Neural crest cell (in vitro differentiated cells): ENCODE results near the gene IER5L. TPM values are rescaled to one million over a fixed set of nuclear protein-coding genes. Genes with fewer than 3 reads are reported as not detected.
A peak's percentile ranks its signal among the peaks of the same experiment; 100 is the strongest.

ENCODE experiments used
- DNase-seq: peaks from one replicate; pipeline ENCODE4 v3.0.0; 2021; ENCODE audit warnings: low read depth, mixed read lengths, low spot score
- H3K27ac Mint-ChIP-seq: one replicate; pipeline ENCODE4 v1.8.0; 2021; ENCODE audit warnings: mild to moderate bottlenecking, mixed read lengths; ENCODE audit not compliant: unreplicated experiment
- H3K27me3 Mint-ChIP-seq: 2 replicates; pipeline ENCODE4 v1.8.0; 2021; ENCODE audit warnings: low read depth, mild to moderate bottlenecking, mixed read lengths
- H3K36me3 Mint-ChIP-seq: 2 replicates; pipeline ENCODE4 v1.8.0; 2021; ENCODE audit warnings: low read depth, mild to moderate bottlenecking, mixed read lengths
- H3K4me1 Mint-ChIP-seq: 2 replicates; pipeline ENCODE4 v1.8.0; 2021; ENCODE audit warnings: mixed read lengths
- H3K4me3 Mint-ChIP-seq: one replicate; pipeline ENCODE4 v1.8.0; 2021; ENCODE audit warnings: mild to moderate bottlenecking, mixed read lengths
- H3K9me3 Mint-ChIP-seq: 2 replicates; pipeline ENCODE4 v1.8.0; 2021; ENCODE audit warnings: mixed read lengths
- CTCF ChIP-seq: fragments of 200-600 bp; sonication (generic); conservative IDR thresholded peaks from 2 replicates; pipeline ENCODE4 v1.5.0; 2021; ENCODE audit warnings: antibody characterized with exemption, mild to moderate bottlenecking
- total RNA-seq: library from RNA; stranded (reverse); gene quantifications from 2 replicates; pipeline ENCODE4 v1.2.1, GENCODE V29; 2021

Gene IER5L
- total RNA-seq, 1 donor from 2014 or later: 19.1 TPM

- peaks cover 36% of the 10 kb centered on the region for H3K4me1 Mint-ChIP-seq
- DNase-seq: no peak
- TF ChIP-seq CTCF: no peak
- H3K36me3 Mint-ChIP-seq: no peaks in the 10 kb centered on the region
- H3K4me3 Mint-ChIP-seq: peak overlapping the region; percentile 94
- no peaks in the 10 kb centered on the region for H3K9me3 Mint-ChIP-seq
- H3K27ac Mint-ChIP-seq: no peak overlapping the region
- H3K27me3 Mint-ChIP-seq: peaks cover 10% of the 10 kb centered on the region
These were observed 2.6 kb downstream of the IER5L start for GRCh38 chr9:129175515-129175824.

- TF ChIP-seq CTCF: peak; percentile 34
- DNase-seq: peak; percentile 48
- Mint-ChIP-seq H3K4me3 (peak overlapping the region; percentile 94), H3K36me3 (no peaks in the 10 kb centered on the region), H3K27me3 (peaks cover 10% of the 10 kb centered on the region), H3K9me3 (no peaks in the 10 kb centered on the region), H3K27ac (peak overlapping the region; percentile 97), H3K4me1 (peaks cover 33% of the 10 kb centered on the region)
These were observed 3.1 kb downstream of the IER5L start for GRCh38 chr9:129174724-129175514.

GRCh38 chr9:129174102-129174723 lies 3.8 kb downstream of the IER5L start:
- peak overlapping the region; percentile 97 for H3K27ac Mint-ChIP-seq
- no peaks in the 10 kb centered on the region for H3K9me3 Mint-ChIP-seq
- H3K27me3 Mint-ChIP-seq: peaks cover 10% of the 10 kb centered on the region
- no peaks in the 10 kb centered on the region for H3K36me3 Mint-ChIP-seq
- peaks cover 26% of the 10 kb centered on the region for H3K4me1 Mint-ChIP-seq
- H3K4me3 Mint-ChIP-seq: peak overlapping the region; percentile 88
- DNase-seq: peak; percentile 97
- peak; percentile 93 for TF ChIP-seq CTCF

GRCh38 chr9:129173296-129174101 lies 4.6 kb downstream of the IER5L start:
- H3K36me3 Mint-ChIP-seq: no peaks in the 10 kb centered on the region
- DNase-seq: no peak
- TF ChIP-seq CTCF: no peak
- H3K4me3 Mint-ChIP-seq: peak overlapping the region; percentile 88
- H3K27ac Mint-ChIP-seq: peak overlapping the region; percentile 53
- peaks cover 7% of the 10 kb centered on the region for H3K27me3 Mint-ChIP-seq
- H3K4me1 Mint-ChIP-seq: peaks cover 20% of the 10 kb centered on the region
- no peaks in the 10 kb centered on the region for H3K9me3 Mint-ChIP-seq

- Mint-ChIP-seq H3K27me3 (peaks cover 7% of the 10 kb centered on the region), H3K36me3 (no peaks in the 10 kb centered on the region), H3K27ac (no peak overlapping the region), H3K4me1 (peaks cover 25% of the 10 kb centered on the region), H3K9me3 (no peaks in the 10 kb centered on the region), H3K4me3 (peak overlapping the region; percentile 79)
- TF ChIP-seq CTCF: no peak
- DNase-seq: no peak
These were observed 5.2 kb downstream of the IER5L start for GRCh38 chr9:129172816-129173215.
